ENCODE results near the gene DNAAF5.

DNA sequence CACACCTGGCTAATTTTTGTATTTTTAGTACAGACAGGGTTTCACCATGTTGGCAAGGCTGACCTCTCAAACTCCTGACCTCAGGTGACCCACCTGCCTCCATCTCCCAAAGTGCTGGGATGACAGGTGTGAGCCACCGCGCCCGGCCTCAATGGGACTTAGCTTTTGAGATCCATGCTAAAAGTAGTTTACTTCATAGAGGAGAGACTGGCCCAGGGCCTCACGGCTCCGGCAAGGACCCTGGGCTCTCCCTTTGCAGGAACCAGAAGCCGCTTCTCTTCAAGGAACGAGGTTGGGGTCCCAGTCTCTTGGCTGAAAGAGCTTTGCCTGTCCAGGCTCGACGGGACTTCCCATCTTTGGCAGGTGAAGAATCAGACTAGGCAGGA lies 30.1 kb upstream of the DNAAF5 start:
- TF ChIP-seq, protein P1, sequence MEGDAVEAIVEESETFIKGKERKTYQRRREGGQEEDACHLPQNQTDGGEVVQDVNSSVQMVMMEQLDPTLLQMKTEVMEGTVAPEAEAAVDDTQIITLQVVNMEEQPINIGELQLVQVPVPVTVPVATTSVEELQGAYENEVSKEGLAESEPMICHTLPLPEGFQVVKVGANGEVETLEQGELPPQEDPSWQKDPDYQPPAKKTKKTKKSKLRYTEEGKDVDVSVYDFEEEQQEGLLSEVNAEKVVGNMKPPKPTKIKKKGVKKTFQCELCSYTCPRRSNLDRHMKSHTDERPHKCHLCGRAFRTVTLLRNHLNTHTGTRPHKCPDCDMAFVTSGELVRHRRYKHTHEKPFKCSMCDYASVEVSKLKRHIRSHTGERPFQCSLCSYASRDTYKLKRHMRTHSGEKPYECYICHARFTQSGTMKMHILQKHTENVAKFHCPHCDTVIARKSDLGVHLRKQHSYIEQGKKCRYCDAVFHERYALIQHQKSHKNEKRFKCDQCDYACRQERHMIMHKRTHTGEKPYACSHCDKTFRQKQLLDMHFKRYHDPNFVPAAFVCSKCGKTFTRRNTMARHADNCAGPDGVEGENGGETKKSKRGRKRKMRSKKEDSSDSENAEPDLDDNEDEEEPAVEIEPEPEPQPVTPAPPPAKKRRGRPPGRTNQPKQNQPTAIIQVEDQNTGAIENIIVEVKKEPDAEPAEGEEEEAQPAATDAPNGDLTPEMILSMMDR (IDR thresholded peaks at IDR 0.05): no peak
- no peak for TF ChIP-seq POLR2A (IDR thresholded peaks at IDR 0.05)
